T1000 (cell line): ENCODE data around the gene FUT7.

Source experiments
- DNase-seq: peaks from one replicate; lab custom pipeline; 2025; ENCODE audit warnings: mixed read lengths; lab: John Stamatoyannopoulos, UW

Gene FUT7

GRCh38 chr9:136983167-136983566 lies 48.7 kb downstream of the FUT7 start:
- no peak for DNase-seq

- no peak for DNase-seq
These were observed 49.4 kb downstream of the FUT7 start, which contains the start of gene LCNL1 for GRCh38 chr9:136982232-136983051. Gene LCNL1, plus strand, starts transcription at chr9:136982993. Its CDS starts 594 bp downstream, at chr9:136983587.

- DNase-seq, result no peak
These were observed 50.2 kb downstream of the FUT7 start for GRCh38 chr9:136981588-136982231.

- no peak for DNase-seq
These were observed 51.0 kb downstream of the FUT7 start for GRCh38 chr9:136980669-136981478.
